ENCODE results near the gene TAS2R14.

The TAS2R14 gene

GRCh38 chr12:10904686-10905085 is 34.4 kb downstream of the TAS2R14 start:
- DNase-seq = no peak

GRCh38 chr12:10901427-10901826 is 37.6 kb downstream of the TAS2R14 start:
- DNase-seq = no peak

- DNase-seq = no peak
Observed at GRCh38 chr12:10900972-10901371, 38.1 kb downstream of the TAS2R14 start.

- DNase-seq = no peak
Observed at GRCh38 chr12:10900530-10900929, 38.5 kb downstream of the TAS2R14 start.

GRCh38 chr12:10896854-10897253 is 42.2 kb downstream of the TAS2R14 start:
- DNase-seq = no peak

- no peak for DNase-seq
Observed at GRCh38 chr12:10891937-10892336, 47.1 kb downstream of the TAS2R14 start.

- DNase-seq = no peak
Observed at GRCh38 chr12:10889226-10889625, 49.8 kb downstream of the TAS2R14 start.

All from NCI-H1930 (cell line).